K562 (cell line): Measurements from ENCODE around the gene CIART. TPM values are rescaled to one million over a fixed set of nuclear protein-coding genes. Genes with fewer than 3 reads are reported as not detected.

Experiments
- CLOCK ChIP-seq: fragments of 250-450 bp; sonication (Bioruptor Pico); IDR thresholded peaks from 2 replicates; pipeline ENCODE4 v1.4.0; 2020; ENCODE audit warnings: mild to moderate bottlenecking, moderate library complexity, borderline replicate concordance
- ERF ChIP-seq: fragments of 450-650 bp; formaldehyde crosslinking; IDR thresholded peaks from 2 replicates; pipeline ENCODE4 v1.4.0; 2020; ENCODE audit warnings: mild to moderate bottlenecking, mixed read lengths
- HMG20B ChIP-seq: fragments of 250-450 bp; sonication (Bioruptor Pico); IDR thresholded peaks from 2 replicates; pipeline ENCODE4 v1.5.0; 2021; ENCODE audit warnings: mild to moderate bottlenecking
- HNRNPK ChIP-seq: fragments of 200-400 bp; formaldehyde crosslinking; IDR thresholded peaks from one replicate; pipeline ENCODE4 v1.6.1; 2018; ENCODE audit warnings: mild to moderate bottlenecking, low read depth, low read length; ENCODE audit not compliant: poor library complexity, severe bottlenecking
- MAFG ChIP-seq: fragments of 450-650 bp; conservative IDR thresholded peaks from 2 replicates; pipeline ENCODE4 v1.6.1; 2016; ENCODE audit warnings: missing genetic modification characterization, missing compliant biosample characterization
- MGA ChIP-seq: fragments of 450-650 bp; IDR thresholded peaks from 2 replicates; pipeline ENCODE4 v1.6.1; 2016; ENCODE audit warnings: mild to moderate bottlenecking, moderate library complexity
- PRMT5 ChIP-seq: sonication (generic); formaldehyde crosslinking; IDR thresholded peaks from 2 replicates; pipeline ENCODE4 v1.5.0; 2020; ENCODE audit warnings: missing genetic modification reagents
- ZNF324 ChIP-seq: fragments of 250-450 bp; sonication (Bioruptor Pico); IDR thresholded peaks from 2 replicates; pipeline ENCODE4 v1.4.0; 2020; ENCODE audit warnings: mild to moderate bottlenecking
- ZNF398 ChIP-seq: fragments of 250-450 bp; sonication (Bioruptor Pico); IDR thresholded peaks from 2 replicates; pipeline ENCODE4 v1.8.0; 2021; ENCODE audit warnings: moderate library complexity, mild to moderate bottlenecking, inconsistent platforms
- polyA plus RNA-seq, 8 experiments: library from polyadenylated mRNA; depleted of rRNA in 4 of 8; stranded (reverse) in 5 of 8; unstranded in 3 of 8; fragments of >200 nt; fragmentation: Nextera tagmentation in 2 of 8; fragmentation: Illumina TruSeq in 1 of 8; extraction: Ambion mirVana in 2 of 8; extraction: Trizol in 1 of 8; gene quantifications; 2 replicates each; pipeline versions ENCODE4 v1.2.1 to v1.2.3, GENCODE V29; 2011 to 2014; ENCODE audit warnings: inconsistent platforms in 1 of 8, missing spikeins in 1 of 8
- total RNA-seq, 7 experiments: library from RNA; depleted of rRNA in 6 of 7; stranded (reverse); fragments of >200 nt in 6 of 7; fragmentation: Illumina TruSeq in 2 of 7; extraction: Trizol in 2 of 7; gene quantifications; 2 replicates each; pipeline versions ENCODE4 v1.2.1 to v1.2.3, GENCODE V29; 2011 to 2021; ENCODE audit warnings: low replicate concordance in 1 of 7

Gene CIART
- total and polyA plus RNA-seq, 9 of the 15 experiments (the other 6 are each of a cell fraction or from before 2014, with no cell fraction given) = 0.07 to 0.35 (median 0.19) TPM; not detected in 2

- TF ChIP-seq MGA (peak; percentile 88), HNRNPK (no peak), HMG20B (CRISPR knock-in tag) (no peak), MAFG (tag) (peak; percentile 59), PRMT5 (CRISPR knock-in tag) (no peak), ERF (CRISPR knock-in tag) (0 out of 2 replicates have a peak, but pooled peaks have one; percentile 24), ZNF398 (no peak), CLOCK (no peak), ZNF324 (CRISPR knock-in tag) (no peak)
Observed at GRCh38 chr1:150293433-150294253, 11.3 kb downstream of the CIART start, which contains the start of gene MRPS21 (continued).
